HepG2 (cell line): Measurements from ENCODE around the gene YBX2. TPM values are rescaled to one million over a fixed set of nuclear protein-coding genes. Genes with fewer than 3 reads are reported as not detected.

Source experiments
- FOXP1 ChIP-seq, 2 experiments: fragments of 450-650 bp in 1 of 2; IDR thresholded peaks; 2 replicates each; pipeline ENCODE4 v1.6.1; 2017 to 2018; ENCODE audit warnings: antibody characterized with exemption in 1 of 2
- IRF2 ChIP-seq: IDR thresholded peaks from 2 replicates; pipeline ENCODE4 v1.6.1; 2018; ENCODE audit warnings: missing genetic modification reagents, missing compliant biosample characterization
- MXI1 ChIP-seq: IDR thresholded peaks from 3 replicates; pipeline ENCODE4 v1.6.1; 2012; ENCODE audit warnings: low read depth, low read length, inconsistent platforms, borderline replicate concordance
- RBM22 ChIP-seq: fragments of 200-400 bp; formaldehyde crosslinking; optimal IDR thresholded peaks from 2 replicates; pipeline ENCODE3; 2017; ENCODE audit warnings: mild to moderate bottlenecking, low read length, moderate library complexity
- SOX13 ChIP-seq, 3 experiments: fragments of 450-650 bp in 1 of 3; sonication (generic) in 1 of 3; formaldehyde crosslinking in 1 of 3; IDR thresholded peaks in 2 of 3; conservative IDR thresholded peaks in 1 of 3; 2 replicates each; pipeline versions ENCODE4 v1.5.0 to v1.6.1; 2016 to 2020; ENCODE audit warnings: antibody characterized with exemption in 1 of 3, mild to moderate bottlenecking in 1 of 3, missing compliant biosample characterization in 1 of 3, missing genetic modification reagents in 1 of 3, moderate library complexity in 1 of 3
- TBL1XR1 ChIP-seq: fragments of 150-350 bp; IDR thresholded peaks from 2 replicates; pipeline ENCODE4 v1.6.1; 2014; ENCODE audit warnings: borderline replicate concordance, low read length; ENCODE audit not compliant: partially characterized antibody
- ZBTB39 ChIP-seq: sonication (generic); formaldehyde crosslinking; IDR thresholded peaks from 2 replicates; pipeline ENCODE4 v1.5.0; 2020; ENCODE audit warnings: missing genetic modification reagents
- ZKSCAN8 ChIP-seq: IDR thresholded peaks from 2 replicates; pipeline ENCODE4 v1.6.1; 2016; ENCODE audit warnings: borderline replicate concordance, missing genetic modification reagents, missing compliant biosample characterization
- ZNF235 ChIP-seq: sonication (generic); formaldehyde crosslinking; IDR thresholded peaks from 2 replicates; pipeline ENCODE4 v1.8.1; 2023; ENCODE audit warnings: mild to moderate bottlenecking, missing genetic modification reagents, borderline replicate concordance
- ZNF24 ChIP-seq: fragments of 450-650 bp; IDR thresholded peaks from 2 replicates; pipeline ENCODE4 v1.6.1; 2017; ENCODE audit warnings: antibody characterized with exemption, mild to moderate bottlenecking
- ZNF317 ChIP-seq: sonication (generic); formaldehyde crosslinking; IDR thresholded peaks from 2 replicates; pipeline ENCODE4 v1.5.0; 2020; ENCODE audit warnings: mild to moderate bottlenecking, missing genetic modification reagents
- ZNF883 ChIP-seq: sonication (generic); formaldehyde crosslinking; IDR thresholded peaks from 2 replicates; pipeline ENCODE4 v1.5.1; 2020; ENCODE audit warnings: mild to moderate bottlenecking, missing genetic modification reagents; ENCODE audit errors: not compliant biosample characterization
- ZUFSP ChIP-seq: sonication (generic); formaldehyde crosslinking; IDR thresholded peaks from 2 replicates; pipeline ENCODE4 v1.9.0; 2021; ENCODE audit warnings: missing genetic modification reagents, mild to moderate bottlenecking, borderline replicate concordance
- polyA plus RNA-seq, 8 experiments: library from polyadenylated mRNA; depleted of rRNA in 3 of 8; stranded (reverse) in 7 of 8; unstranded in 1 of 8; fragments of >200 nt; fragmentation: Illumina TruSeq in 4 of 8; extraction: Trizol in 4 of 8; gene quantifications; 2 replicates each; pipeline versions ENCODE4 v1.2.1 to v1.2.3, GENCODE V29; 2011 to 2016; ENCODE audit warnings: low read depth in 4 of 8, missing spikeins in 1 of 8, mixed read lengths in 1 of 8; ENCODE audit not compliant: insufficient read depth in 1 of 8
- total RNA-seq, 5 experiments: library from RNA; depleted of rRNA; stranded (reverse); fragments of >200 nt; fragmentation: Illumina TruSeq; extraction: Trizol; gene quantifications; 2 replicates each; pipeline ENCODE4 v1.2.3, GENCODE V29; 2016; ENCODE audit warnings: low read depth in 1 of 5
- TF ChIP-seq, protein P1 (sequence below), 2 experiments: sonication (generic) in 1 of 2; formaldehyde crosslinking in 1 of 2; IDR thresholded peaks; 2 replicates each; pipeline versions ENCODE4 v1.4.0 to v1.6.1; 2016 to 2020; ENCODE audit warnings: borderline replicate concordance in 1 of 2, low read depth in 1 of 2, mild to moderate bottlenecking in 1 of 2, missing genetic modification reagents in 1 of 2
- TF ChIP-seq, protein P2 (sequence below): sonication (generic); formaldehyde crosslinking; IDR thresholded peaks from 2 replicates; pipeline ENCODE4 v1.5.0; 2020; ENCODE audit warnings: mild to moderate bottlenecking, low read depth, missing genetic modification reagents, borderline replicate concordance
- TF ChIP-seq, protein P3 (sequence below): sonication (generic); formaldehyde crosslinking; IDR thresholded peaks from 2 replicates; pipeline ENCODE4 v1.4.0; 2020; ENCODE audit warnings: mild to moderate bottlenecking, missing genetic modification reagents, borderline replicate concordance

YBX2 gene
- total and polyA plus RNA-seq, 2 of the 13 experiments (the other 11 are each of a cell fraction or from before 2014, with no cell fraction given) = 0.12 to 0.22 TPM

DNA sequence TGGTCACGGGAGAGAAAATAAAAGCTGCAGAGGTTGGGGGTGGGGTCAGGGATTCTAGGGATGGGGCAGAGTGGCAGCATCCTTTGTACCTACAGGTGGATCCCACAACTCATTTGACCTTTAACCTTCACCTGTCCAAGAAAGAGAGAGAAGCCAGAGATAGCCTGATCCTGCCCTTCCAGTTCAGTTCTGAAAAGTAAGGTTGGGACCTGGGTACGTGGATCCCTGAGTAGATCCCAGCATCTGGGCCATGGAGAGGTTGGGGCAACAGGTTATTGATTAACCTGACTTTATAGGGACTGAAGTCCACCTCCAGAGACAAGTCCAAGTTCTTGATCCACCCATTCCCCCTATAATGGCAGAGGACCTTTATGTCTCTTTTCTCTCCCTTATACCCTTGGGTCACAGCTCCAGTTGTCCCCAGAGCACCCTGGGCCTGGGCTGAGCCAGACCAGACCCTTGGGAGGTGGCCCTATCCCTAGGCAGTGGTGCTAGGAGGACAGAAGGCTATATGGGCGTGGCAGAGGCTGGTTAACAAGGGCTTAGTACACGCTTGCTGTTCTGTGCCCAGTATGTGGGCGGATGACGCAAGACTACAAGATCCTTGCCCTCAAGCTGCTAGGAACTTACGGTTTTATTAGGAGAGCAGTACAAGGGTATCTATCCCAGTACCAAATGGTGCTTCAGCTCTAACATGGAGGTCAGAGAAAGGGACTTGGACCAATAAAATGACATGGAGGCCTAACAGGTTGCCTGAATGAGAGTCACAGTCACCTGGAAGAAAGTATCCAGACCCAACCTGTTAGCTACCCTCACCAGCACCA is 35.5 kb downstream of the YBX2 start (continued):
- TF ChIP-seq, protein P1, sequence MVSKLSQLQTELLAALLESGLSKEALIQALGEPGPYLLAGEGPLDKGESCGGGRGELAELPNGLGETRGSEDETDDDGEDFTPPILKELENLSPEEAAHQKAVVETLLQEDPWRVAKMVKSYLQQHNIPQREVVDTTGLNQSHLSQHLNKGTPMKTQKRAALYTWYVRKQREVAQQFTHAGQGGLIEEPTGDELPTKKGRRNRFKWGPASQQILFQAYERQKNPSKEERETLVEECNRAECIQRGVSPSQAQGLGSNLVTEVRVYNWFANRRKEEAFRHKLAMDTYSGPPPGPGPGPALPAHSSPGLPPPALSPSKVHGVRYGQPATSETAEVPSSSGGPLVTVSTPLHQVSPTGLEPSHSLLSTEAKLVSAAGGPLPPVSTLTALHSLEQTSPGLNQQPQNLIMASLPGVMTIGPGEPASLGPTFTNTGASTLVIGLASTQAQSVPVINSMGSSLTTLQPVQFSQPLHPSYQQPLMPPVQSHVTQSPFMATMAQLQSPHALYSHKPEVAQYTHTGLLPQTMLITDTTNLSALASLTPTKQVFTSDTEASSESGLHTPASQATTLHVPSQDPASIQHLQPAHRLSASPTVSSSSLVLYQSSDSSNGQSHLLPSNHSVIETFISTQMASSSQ (IDR thresholded peaks at IDR 0.05; ENCODE audit: low read depth) = peak; percentile 94
- TF ChIP-seq, protein P1 (CRISPR knock-in tag; IDR thresholded peaks at IDR 0.05; ENCODE audit: borderline replicate concordance) = peak; percentile 91; the same call in 1 of the 2 replicates
- TF ChIP-seq ZKSCAN8 (CRISPR knock-in tag) (no peak), RBM22 (peak; percentile 33), FOXP1 (IDR thresholded peaks at IDR 0.05) (no peak), FOXP1 (CRISPR knock-in tag; IDR thresholded peaks at IDR 0.05) (peak; percentile 30; the same call in 1 of the 2 replicates), ZBTB39 (CRISPR knock-in tag) (no peak), MXI1 (peak; percentile 27; the same call in 1 of the 3 replicates), ZNF883 (CRISPR knock-in tag) (peak; percentile 42), IRF2 (peak; percentile 43; the same call in 1 of the 2 replicates), TBL1XR1 (peak; percentile 77), ZNF317 (CRISPR knock-in tag) (peak; percentile 82), SOX13 (IDR thresholded peaks at IDR 0.05) (no peak), SOX13 (CRISPR knock-in tag; conservative IDR thresholded peaks at IDR 0.05 in 1 of 2, IDR thresholded peaks at IDR 0.05 in 1 of 2) (peak in 1 of 2 experiments; percentile 39; a peak in 2 of 4 replicates), ZNF235 (peak; percentile 67; the same call in 1 of the 2 replicates), ZNF24 (no peak), ZUFSP (no peak)
- TF ChIP-seq, protein P2, sequence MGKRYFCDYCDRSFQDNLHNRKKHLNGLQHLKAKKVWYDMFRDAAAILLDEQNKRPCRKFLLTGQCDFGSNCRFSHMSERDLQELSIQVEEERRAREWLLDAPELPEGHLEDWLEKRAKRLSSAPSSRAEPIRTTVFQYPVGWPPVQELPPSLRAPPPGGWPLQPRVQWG (CRISPR knock-in tag) = no peak
- TF ChIP-seq, protein P3, sequence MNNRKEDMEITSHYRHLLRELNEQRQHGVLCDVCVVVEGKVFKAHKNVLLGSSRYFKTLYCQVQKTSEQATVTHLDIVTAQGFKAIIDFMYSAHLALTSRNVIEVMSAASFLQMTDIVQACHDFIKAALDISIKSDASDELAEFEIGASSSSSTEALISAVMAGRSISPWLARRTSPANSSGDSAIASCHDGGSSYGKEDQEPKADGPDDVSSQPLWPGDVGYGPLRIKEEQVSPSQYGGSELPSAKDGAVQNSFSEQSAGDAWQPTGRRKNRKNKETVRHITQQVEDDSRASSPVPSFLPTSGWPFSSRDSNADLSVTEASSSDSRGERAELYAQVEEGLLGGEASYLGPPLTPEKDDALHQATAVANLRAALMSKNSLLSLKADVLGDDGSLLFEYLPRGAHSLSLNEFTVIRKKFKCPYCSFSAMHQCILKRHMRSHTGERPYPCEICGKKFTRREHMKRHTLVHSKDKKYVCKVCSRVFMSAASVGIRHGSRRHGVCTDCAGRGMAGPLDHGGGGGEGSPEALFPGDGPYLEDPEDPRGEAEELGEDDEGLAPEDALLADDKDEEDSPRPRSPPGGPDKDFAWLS = no peak
